Transverse colon (tissue), 4 donors: Measurements from ENCODE around the gene LPIN3.

Experiments
- CTCF ChIP-seq, 5 experiments: fragments of 200-600 bp in 3 of 5; fragments of 450-650 bp in 2 of 5; sonication (generic) in 3 of 5; IDR thresholded peaks; 1 replicate in 2 of 5; 2 replicates in 3 of 5; pipeline ENCODE4 v1.5.1; 2016 to 2017; ENCODE audit warnings: antibody characterized with exemption in 5 of 5, inconsistent platforms in 3 of 5, mild to moderate bottlenecking in 2 of 5, moderate library complexity in 1 of 5
- EP300 ChIP-seq: sonication (generic); formaldehyde crosslinking; IDR thresholded peaks from one replicate; pipeline ENCODE4 v1.6.1; 2017; ENCODE audit warnings: antibody characterized with exemption, low read depth
- POLR2A ChIP-seq: fragments of 450-650 bp; IDR thresholded peaks from one replicate; pipeline ENCODE4 v1.6.1; 2016; ENCODE audit warnings: antibody characterized with exemption, mild to moderate bottlenecking, moderate library complexity
- POLR2AphosphoS5 ChIP-seq, 3 donors: sonication (generic); formaldehyde crosslinking; IDR thresholded peaks; one replicate each; pipeline ENCODE4 v1.6.1; 2016; ENCODE audit warnings: antibody characterized with exemption in 3 of 3

DNA sequence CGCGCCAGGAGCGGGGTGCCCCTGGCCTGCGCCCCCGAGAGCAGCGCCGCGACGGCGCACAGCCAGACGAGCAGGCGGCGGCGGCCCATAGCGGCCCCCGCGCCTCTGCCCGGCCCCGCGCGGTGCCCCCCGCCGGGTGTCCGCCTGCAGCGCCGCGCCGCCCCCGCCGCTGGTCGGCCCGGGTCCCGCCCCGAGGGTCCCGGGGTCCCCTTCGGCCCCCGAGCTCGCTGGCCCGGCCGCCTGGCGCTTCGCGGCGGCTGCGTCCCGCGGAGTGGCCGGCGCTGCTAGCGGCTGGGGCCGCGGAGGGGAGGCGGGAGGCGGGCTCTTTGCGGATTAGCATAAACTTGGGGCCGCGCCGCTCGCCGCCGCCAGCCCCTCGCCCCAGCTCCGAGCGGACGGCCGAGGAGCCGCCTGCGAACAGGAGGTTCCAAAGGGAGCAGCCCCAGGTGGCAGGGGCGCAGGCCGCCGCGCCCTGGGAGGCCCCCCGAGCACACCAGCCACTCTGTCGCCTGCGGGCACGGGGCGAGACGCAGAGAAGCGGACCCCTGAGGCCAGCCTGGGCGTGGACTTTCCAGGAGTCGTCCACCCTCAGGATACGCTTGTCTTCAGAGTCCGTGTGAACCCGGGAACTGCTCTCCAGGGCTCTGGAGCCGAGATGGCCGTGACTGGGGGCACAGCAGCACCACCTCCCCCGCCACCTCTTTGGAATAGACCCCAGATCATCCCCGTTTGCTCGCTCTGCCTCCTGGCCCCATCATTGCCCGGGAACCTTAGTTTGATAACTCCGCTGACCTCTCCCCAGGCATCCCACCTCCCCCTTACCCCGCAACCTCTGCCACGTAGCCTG is 26.1 kb downstream of the LPIN3 start, which contains the start of gene EMILIN3:
- TF ChIP-seq CTCF (IDR thresholded peaks at IDR 0.05) (no peak), POLR2A (no peak), POLR2AphosphoS5 (IDR thresholded peaks at IDR 0.05) (no peak), EP300 (no peak)
